NCI-H748 treated with DMSO at 0.1 percent for 48 hours (cell line): ENCODE measurements around the gene RBMS1.
"Not testable (repeated sequence)": the region's sequence is repeated elsewhere in the genome, so short reads cannot be mapped to it uniquely, and the experiment has no call there.

Experiments used
- DNase-seq: peaks from one replicate; lab custom pipeline; 2025; lab: John Stamatoyannopoulos, UW

RBMS1 gene

DNA sequence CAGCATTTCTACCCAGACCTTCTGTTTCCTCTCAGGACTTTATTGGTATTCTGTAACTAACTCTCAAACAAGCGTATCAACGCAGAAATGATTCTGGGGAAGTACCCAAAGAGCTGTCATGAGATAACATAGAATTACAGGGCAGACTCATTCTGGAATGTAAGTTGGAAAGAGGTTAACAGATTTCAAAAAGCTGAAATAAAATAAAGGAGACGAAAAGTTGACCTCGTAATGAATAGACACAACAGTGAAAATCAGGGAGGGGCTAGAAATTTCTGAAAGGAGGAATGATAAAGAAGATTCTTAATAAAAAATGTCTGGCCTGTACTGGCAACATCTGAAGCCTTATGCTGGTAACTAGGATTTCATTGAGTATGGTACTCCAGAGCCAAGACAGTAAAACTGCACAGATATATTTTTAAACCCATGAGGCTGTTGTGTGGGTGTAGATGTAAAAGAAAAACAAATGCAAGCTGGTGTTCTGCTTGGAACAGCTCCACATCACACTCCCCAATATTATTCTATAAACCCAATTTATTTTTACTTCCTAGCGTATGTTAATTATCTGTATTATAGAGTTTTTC, 23.9 kb downstream of the RBMS1 start:
- no peak for DNase-seq

DNA sequence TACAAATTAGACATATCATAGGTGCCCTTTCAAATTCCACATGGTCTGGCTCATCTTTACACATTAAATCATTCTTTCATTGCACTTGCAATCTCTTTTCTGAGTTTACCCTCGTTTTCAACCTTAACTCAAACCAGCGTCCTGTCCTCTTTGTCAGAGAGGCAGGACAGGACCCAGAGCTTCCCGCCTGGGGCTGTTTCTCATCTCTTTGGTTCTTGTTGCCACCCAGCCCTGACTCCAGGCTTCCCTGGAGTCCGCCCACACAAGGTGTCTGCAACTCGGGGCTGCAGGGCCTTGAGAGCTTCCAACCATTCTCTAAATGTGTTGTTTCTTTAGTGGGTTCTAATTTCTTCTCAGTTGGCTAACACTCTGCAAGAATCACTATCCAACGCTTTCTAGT, 24.4 kb downstream of the RBMS1 start:
- DNase-seq: no peak

DNA sequence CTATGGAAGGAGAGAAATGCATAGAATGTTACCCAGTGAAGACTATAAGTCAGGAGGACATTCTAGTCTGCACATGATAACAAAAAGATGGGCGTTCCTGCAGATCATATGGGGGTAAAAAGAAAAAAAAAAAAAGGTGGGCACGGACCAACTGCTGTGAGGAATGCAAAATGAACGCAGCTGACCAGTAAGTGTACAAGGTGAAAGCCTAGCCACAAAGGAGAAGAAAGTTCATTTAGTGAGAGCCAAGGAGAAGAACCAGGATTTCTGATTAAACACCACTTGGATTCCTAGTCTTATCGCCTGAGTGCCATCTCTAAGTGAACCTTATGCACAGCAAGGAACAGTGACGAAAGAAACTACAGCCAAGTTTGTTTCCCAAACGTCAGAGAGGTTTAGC, 26.5 kb downstream of the RBMS1 start:
- no peak for DNase-seq

GRCh38 chr2:160465406-160465805, 28.2 kb downstream of the RBMS1 start:
- no peak for DNase-seq

DNA sequence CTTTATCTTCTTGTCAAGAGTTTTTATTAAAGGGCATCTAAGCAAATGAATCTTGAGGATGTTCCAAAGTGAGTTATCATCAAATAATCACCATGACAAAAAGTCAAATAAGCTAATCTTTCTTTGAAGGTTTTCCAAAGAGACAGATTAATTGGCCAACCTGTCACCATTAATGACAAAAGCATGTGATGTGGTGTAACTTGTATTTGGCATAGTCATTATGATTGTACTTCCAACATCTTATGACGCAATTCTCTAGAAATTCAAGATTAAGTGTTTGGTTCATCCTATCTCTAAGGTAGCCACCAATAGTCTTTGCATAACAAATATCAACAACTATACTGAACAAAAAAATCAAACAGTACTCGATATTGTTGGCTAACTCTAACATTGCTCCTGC, 28.6 kb downstream of the RBMS1 start:
- DNase-seq: no peak

DNA sequence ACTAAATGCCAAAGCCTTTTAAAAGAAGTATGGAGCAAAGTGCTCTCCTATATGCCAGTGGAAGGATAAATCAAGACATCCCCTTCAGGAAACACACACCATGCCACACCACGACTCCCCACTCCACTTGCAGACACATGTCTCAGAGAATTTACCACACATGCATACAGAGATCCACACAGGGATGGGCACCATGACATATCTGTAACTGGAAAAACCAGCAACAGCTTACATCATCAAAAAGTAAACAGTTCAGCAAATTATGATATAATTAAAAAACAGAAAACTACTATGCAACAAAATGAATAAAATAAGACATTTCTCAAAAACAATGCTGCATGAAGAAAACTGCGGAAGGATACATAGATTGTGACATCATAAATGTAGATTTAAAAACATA, 29.6 kb downstream of the RBMS1 start:
- no peak for DNase-seq

- no peak for DNase-seq
Measured at GRCh38 chr2:160463245-160463644, 30.4 kb downstream of the RBMS1 start.

GRCh38 chr2:160460333-160460731, 33.3 kb downstream of the RBMS1 start:
- no peak for DNase-seq

DNA sequence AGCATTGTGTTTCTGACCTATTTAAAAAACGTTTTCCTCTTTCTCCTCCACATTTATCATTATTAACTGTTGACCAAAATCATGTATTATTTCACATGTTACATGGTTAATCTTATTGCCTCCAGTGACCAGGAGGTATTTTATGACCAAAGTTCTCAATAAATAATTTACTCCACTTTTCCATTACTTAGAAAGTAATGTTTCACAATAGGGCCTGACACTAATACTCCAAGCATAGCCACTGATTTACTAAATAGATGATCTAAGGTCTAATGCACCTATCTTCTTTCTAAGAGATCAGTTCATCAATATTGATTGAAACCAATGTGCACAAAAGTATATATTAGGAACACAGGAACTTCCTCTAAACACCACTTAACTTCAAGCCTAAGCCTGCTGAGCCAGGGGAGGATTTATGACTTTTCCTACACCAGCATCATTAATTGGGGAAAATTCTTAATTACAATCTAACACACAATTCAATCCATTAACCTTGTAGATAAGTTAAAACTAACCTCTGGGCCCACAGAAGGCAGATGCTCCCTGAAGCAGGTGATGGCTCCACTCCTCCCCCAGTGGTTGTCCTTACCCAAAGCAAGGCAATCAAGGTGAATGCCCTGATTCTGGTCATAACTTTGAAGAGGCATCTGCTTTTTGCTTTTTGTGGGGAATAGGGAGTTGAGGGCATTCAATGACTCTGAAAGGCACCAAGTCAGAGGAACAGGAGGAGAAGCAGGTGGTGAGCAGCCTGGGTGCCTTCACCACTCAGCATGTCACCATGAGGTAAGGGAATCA, 33.9 kb downstream of the RBMS1 start:
- DNase-seq: no peak

DNA sequence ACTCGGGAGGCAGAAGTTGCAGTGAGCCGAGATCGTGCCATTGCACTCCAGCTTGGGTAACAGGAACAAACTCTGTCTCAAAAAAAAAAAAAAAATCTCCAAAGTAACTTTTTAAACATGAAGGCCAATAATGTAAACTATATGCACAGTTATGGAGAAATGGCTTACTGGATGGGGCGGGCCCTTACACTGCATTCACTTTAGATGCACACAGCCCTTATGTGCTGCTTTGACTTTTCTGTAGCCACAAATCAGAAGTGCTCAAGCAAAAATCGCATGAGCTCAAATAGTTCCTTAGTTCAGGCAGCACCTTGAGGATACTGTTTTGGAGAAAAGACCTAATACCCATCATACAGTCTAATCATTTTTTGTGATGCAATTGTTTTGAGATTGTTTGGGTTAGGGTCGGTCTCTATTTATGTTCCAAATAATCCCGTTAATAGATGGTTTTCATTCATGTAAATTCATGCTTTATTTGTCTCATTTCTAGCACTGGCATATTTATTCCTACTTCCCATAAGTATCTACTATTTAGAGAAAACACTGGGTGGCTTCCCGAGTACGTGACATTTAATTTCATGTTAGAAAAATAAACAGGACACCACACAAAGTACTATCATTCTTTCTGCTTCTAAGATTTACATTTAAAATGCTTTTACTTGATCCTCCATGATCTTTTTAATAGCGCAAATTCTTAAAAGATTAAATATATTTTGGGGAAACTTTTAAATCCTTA, 34.7 kb downstream of the RBMS1 start:
- no peak for DNase-seq

DNA sequence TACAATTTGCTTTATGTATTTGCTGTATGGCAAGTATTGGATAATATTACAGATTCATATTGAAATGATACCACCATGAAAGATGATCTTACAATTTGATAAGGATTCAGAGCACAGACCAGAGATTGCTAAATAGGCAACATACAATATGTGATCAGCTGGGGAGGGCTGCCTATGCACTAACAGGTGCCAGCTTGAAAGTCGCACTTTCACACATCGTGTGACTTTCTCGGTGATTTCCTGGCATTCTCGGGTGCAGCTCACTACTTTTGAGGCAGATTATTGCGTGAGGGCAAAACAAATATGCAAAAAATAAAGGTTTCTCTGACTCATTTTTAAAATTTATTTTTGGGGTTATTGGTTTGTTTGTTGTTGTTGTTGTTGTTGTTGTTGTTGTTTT, 36.0 kb downstream of the RBMS1 start:
- DNase-seq: no peak

GRCh38 chr2:160454070-160454797, 39.4 kb downstream of the RBMS1 start:
- no peak for DNase-seq

DNA sequence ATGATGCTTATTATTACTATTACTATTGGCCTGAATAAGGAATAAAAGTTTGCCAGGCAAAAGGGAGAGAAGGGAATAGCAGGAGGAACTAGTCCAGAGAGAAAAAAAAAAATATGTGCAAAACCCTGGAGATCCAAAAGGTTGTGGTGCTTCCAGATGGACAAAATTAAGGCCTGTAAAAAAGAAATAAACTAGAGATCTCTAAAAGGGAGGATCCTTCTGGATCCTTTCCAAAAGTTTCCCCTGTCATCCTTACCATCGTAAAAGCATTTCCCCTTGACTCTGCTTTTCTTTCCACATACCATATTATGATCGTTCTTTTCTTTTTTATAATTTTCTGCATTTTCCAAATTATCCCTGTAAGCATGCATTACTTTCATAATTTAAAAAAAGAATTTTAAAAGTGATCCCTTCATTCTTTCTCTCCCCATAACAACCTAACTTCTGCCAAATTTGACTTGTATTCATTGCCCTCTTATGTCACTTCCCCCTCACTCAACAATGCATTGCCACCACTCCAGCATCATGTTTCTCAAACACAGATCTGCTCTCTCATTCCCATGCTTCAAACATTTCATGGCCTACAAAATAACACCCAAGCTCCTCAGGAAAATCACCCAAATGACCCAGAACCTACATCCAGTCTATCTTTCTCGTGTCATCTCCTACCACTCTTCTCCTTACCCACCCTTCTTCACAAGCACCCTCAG, 40.3 kb downstream of the RBMS1 start:
- DNase-seq: no peak

DNA sequence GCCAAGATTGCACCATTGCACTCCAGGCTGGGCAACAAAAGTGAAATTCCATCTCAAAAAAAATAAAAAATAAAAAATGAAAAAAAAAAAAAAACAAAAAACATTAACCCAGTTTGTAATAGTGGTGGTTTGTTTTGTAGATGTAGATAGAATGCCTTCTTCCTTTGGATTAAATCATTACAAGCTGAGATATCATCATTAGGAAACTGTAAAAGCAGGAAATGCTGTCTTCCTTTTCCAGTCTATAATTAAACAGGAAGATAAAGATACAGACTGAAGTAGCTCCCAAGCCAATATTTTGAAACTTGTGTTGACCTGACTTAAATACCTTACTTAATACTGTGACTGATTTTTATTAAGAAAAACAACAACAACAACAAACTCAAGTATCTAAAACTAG, 43.1 kb downstream of the RBMS1 start:
- DNase-seq: no peak

DNA sequence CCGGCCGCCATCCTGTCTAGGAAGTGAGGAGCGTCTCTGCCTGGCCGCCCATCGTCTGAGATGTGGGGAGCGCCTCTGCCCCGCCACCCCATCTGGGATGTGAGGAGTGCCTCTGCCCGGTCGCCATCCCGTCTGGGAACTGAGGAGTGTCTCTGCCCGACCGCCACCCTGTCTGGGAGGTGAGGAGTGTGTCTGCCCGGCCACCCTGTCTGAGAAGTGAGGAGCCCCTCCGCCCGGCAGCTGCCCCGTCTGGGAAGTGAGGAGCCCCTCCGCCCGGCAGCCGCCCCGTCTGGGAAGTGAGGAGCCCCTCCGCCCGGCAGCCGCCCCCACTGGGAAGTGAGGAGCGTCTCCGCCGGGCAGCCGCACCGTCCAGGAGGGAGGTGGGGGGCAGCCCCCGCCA, 44.8 kb downstream of the RBMS1 start:
- not testable (repeated sequence) for DNase-seq

DNA sequence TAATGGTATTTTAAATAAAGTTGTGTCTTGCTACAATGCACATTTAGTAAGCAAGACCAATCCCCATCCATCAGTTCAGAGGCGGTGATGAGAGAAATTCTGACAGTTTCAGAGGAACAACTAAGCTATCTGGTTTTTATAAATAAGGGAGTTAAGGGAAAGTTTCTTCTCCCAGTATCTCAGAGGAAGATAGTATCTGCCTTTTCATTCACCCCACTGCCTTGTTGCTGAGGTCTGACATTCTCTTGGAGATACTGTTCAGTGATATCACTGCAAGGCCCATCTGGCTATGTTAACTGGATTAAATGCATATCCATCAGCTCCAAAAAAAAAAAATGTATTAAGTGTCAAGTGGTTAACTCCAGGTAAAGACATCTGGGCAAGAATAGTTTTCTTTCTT, 47.9 kb downstream of the RBMS1 start:
- no peak for DNase-seq

DNA sequence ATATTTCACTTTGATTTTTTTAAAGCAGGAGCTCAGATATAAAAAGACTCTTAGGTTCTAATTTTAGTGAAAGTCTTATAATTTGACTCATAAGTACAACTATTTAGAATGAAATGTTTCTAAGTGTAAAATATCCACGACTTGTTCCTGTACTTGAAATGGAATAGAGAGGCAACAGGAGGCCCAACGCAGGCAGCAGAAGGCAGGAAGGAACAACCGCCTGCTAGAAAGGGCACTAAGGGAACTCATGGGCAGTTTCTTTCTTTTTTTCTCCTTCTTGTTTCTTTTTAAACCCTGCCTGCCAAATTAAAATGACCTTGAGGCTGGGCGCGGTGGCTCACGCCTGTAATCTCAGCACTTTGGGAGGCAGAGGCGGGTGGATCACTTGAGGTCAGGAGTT, 51.0 kb downstream of the RBMS1 start:
- DNase-seq: no peak

DNA sequence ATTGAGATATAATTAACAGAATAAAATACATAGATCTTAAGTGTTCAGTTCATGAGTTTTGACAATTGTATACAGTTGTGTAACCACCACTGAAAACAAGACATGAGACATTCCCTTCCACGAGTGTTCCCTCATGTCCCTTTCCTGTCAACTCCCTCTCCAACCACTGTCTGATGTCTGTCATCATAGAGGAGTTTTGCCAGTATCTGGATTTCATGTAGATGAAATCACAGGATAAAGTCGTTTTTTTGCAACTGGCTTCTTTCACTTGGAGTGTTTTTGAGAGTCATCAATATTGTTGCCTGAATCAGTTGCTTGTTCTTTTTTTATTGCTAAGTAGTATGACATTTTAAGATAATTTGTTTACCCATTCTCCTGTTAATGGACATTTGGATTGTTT, 52.7 kb downstream of the RBMS1 start:
- DNase-seq: peak; percentile 72

- DNase-seq: not testable (repeated sequence)
Measured at GRCh38 chr2:160439038-160439437, 54.6 kb downstream of the RBMS1 start.

- DNase-seq: no peak
Measured at GRCh38 chr2:160437273-160437672, 56.3 kb downstream of the RBMS1 start.

GRCh38 chr2:160434254-160434948, 59.2 kb downstream of the RBMS1 start:
- no peak for DNase-seq
